ENCODE data around the gene ADA. TPM values are rescaled to one million over a fixed set of nuclear protein-coding genes. Genes with fewer than 3 reads are reported as not detected.

The ADA gene
- total and polyA plus RNA-seq, 9 donors, result 4.0 to 9.1 (median 6.2) TPM

DNA sequence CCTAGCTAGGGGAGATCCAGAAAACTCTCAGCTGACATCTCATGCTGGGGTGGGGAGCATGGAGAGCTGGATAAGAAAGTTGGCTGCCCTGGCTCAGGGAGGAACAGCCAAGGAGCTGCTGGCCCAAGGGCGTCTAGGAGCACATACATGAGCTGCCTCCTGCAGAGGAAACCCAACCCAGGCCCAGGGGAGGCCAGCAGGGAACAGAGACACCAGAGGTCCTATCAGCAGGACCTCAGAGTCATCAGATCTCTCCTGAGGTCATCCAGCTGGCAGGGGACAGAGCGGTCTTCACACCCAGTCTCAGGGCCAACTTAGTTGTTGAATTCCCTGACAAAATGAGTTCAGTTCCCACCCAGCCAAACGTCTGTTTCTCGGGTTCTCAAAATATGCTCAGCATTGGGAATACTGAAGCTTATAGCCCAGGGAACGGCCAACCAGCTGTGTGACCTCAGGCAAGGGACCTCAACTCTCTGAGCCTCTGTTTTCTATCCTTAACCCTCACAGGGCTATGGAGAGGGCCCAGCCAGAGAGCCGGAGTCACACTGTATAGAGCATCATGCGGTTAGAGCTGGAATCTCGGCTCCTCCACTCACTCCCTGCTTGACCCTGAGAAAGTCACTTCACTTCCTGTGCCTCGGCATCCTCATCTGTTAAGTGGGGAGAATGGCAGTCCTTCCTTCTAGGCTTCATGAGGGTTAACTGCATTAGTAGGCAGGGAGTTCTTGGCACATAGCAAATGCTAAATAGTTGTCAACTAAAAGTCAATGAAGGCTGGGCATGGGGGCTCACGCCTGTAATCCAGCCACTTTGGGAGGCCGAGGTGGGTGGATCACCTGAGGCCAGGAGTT is 13.8 kb downstream of the ADA start:
- H3K36me3 ChIP-seq (ENCODE audit: control insufficient read depth, insufficient read depth, low read length), result peaks cover 13% of the 10 kb centered on the region
- peaks cover 3% of the 10 kb centered on the region for H3K9me3 ChIP-seq (replicated peaks; ENCODE audit: control insufficient read depth, low read depth, low read length)
- DNase-seq, result peak; percentile 89
- no peak overlapping the region for H3K4me3 ChIP-seq (ENCODE audit: low read length)
- WGBS (ENCODE audit: insufficient coverage), result 31% methylated on average over 5 of the region's 11 CpGs
- peak overlapping the region; percentile 13 for H3K27ac ChIP-seq (ENCODE audit: low read length)
- peaks cover 23% of the 10 kb centered on the region for H3K4me1 ChIP-seq (ENCODE audit: control insufficient read depth, insufficient read depth, low read length)
- no peaks in the 10 kb centered on the region for H3K27me3 ChIP-seq (ENCODE audit: control insufficient read depth, insufficient read depth, low read length)

DNA sequence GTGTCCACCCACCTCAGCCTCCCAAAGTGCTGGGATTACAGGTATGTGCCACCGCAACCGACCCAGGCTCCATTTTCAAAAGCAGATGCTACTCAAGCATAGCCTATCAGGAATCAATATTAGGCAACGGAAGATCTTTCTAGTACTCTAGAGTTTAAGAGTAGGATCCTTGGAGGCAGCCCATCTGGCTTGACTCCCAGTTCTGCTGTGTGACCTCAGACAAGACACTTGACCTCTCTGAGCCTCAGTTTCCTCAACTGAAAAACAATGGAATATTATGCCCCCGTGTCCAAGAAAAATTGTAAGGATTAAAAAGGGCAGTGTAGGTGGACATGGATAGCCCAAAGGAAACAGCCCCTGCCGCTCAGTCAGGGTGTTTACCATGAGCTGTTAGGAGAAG is 14.5 kb downstream of the ADA start:
- Histone ChIP-seq H3K4me3 (ENCODE audit: low read length) (no peak overlapping the region), H3K27me3 (ENCODE audit: control insufficient read depth, insufficient read depth, low read length) (no peaks in the 10 kb centered on the region), H3K27ac (ENCODE audit: low read length) (no peak overlapping the region), H3K4me1 (ENCODE audit: control insufficient read depth, insufficient read depth, low read length) (peaks cover 20% of the 10 kb centered on the region), H3K36me3 (ENCODE audit: control insufficient read depth, insufficient read depth, low read length) (peaks cover 13% of the 10 kb centered on the region), H3K9me3 (replicated peaks; ENCODE audit: control insufficient read depth, low read depth, low read length) (peaks cover 3% of the 10 kb centered on the region)
- DNase-seq, result no peak
- WGBS (ENCODE audit: insufficient coverage), result 75% methylated on average over 1 of the region's 5 CpGs

DNA sequence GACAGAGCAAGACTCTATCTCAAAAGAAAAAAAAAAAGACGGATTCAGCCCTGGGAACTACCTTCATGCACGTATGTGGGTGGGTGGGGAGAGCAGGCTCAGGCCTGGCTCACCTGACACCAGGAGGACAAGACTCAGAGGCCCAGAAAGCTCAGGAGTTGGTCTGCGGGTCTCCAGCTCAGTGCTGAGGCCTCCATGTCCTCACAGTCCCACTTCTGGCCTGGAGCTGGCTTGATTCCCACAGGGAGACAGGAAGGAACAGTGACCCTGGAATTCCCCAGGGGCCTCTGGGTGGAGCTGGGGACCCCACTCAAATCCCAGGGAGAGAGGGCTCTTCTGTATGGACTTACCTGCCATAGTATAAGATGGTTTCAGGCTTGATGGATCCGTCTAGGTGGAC is 15.6 kb downstream of the ADA start:
- 71% methylated on average over 3 of the region's 4 CpGs for WGBS (ENCODE audit: insufficient coverage)
- Histone ChIP-seq H3K9me3 (replicated peaks; ENCODE audit: control insufficient read depth, low read depth, low read length) (peaks cover 3% of the 10 kb centered on the region), H3K27ac (ENCODE audit: low read length) (no peak overlapping the region), H3K4me3 (ENCODE audit: low read length) (no peak overlapping the region), H3K4me1 (ENCODE audit: control insufficient read depth, insufficient read depth, low read length) (peaks cover 19% of the 10 kb centered on the region), H3K27me3 (ENCODE audit: control insufficient read depth, insufficient read depth, low read length) (no peaks in the 10 kb centered on the region), H3K36me3 (ENCODE audit: control insufficient read depth, insufficient read depth, low read length) (peaks cover 13% of the 10 kb centered on the region)
- no peak for DNase-seq

DNA sequence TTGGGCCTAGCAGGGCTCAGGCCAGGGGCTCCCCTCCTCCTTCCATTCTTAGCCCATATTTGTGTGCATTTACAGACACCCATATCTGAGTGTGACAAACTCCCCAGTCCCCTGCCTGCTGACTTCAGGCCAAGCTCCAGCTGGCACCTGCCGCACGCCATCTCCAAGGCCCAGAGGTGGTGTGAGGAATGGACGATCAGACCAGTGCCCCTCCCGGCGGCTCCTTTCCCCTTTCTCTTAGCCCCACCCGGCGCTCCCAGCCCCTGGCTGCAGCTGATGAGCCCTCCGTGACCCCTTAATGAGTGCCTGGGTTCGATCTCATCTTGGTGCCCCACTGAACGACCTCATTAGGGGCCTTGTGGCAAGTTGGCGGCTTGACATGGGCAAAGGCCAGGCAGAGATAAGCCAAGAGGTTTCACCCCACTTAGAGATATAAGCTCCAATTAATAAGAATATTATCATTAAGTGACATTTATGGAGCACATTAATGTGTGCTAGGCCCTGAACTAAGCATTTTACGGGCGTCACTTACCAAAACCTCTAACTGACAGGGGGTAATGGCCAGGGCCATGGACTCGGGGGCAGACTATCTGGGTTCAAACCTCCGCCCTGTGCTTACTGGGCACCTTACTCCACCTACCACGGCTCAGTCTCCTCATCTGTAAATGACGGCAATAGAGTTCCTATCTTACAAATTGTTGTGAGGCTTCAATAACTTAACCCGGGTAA is 17.5 kb downstream of the ADA start:
- WGBS (ENCODE audit: insufficient coverage), result 71% methylated on average over 6 of the region's 18 CpGs
- no peaks in the 10 kb centered on the region for H3K27me3 ChIP-seq (ENCODE audit: control insufficient read depth, insufficient read depth, low read length)
- DNase-seq, result no peak
- peaks cover 19% of the 10 kb centered on the region for H3K4me1 ChIP-seq (ENCODE audit: control insufficient read depth, insufficient read depth, low read length)
- H3K9me3 ChIP-seq (replicated peaks; ENCODE audit: control insufficient read depth, low read depth, low read length), result no peaks in the 10 kb centered on the region
- no peak overlapping the region for H3K27ac ChIP-seq (ENCODE audit: low read length)
- H3K4me3 ChIP-seq (ENCODE audit: low read length), result no peak overlapping the region
- peaks cover 13% of the 10 kb centered on the region for H3K36me3 ChIP-seq (ENCODE audit: control insufficient read depth, insufficient read depth, low read length)

DNA sequence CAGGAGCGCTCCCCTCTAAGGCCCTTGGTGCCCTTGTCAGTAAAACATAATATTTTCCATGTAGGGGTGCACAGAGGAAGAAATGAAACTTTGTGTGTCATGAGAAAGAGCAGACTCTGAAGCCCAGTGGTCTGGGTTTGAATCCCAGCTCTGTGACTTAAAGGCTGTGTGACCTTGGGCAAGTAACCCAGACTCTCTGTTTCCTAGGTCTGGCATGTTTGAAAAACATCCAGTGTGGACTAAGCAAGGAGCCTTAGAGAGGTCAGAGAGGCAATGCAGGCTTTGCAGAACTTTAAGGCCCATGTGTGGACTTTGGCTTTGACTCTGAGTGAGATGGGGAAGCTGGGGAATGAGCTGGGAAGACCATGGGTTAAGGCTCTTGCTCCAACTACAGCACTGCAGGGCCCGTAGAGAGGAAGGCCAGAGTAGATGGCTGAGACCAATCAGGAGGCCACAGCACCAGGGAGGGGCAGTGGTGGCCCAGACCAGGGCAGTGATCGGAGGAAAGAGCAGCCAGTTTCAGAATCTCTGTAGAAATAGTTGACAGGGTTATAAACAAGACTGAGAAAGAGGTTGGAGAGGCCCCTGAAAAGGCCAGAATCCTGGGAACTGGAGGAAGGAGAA is 18.2 kb downstream of the ADA start:
- WGBS (ENCODE audit: insufficient coverage), result 32% methylated on average over 2 of the region's 3 CpGs
- Histone ChIP-seq H3K4me1 (ENCODE audit: control insufficient read depth, insufficient read depth, low read length) (peaks cover 19% of the 10 kb centered on the region), H3K27ac (ENCODE audit: low read length) (no peak overlapping the region)

DNA sequence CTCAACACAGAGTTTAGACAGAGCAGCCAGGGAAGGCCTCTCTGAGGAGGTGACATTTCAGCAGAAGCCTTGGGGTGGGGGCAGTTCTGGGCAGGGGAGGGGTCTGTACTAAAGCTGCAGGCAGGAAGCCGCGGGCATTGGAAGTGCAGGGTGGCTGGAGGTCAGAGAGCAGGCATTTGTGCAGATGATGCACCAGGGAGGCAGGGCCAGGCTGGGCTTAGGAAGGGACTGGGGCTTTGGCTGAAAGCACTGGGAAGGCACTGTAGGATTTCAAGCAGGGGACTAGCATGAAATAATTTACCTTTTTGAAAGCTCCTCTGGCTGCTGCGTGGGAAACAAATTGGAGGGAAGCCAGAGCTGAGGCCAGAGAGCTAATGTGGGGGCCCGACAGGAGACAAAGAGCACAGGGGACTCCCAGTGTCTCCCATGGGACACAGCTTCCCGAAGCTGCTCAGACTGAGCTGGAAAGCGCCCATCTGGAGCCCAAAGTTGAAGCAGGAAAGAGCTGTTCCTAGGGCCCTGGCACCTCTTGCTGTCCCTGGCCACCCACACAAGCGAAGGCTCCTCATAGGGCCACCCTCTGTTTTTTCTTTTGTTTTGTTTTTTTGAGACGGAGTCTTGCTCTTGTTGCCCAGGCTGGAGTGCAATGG is 19.3 kb downstream of the ADA start:
- H3K36me3 ChIP-seq (ENCODE audit: control insufficient read depth, insufficient read depth, low read length), result peaks cover 13% of the 10 kb centered on the region
- H3K27me3 ChIP-seq (ENCODE audit: control insufficient read depth, insufficient read depth, low read length), result no peaks in the 10 kb centered on the region
- H3K27ac ChIP-seq (ENCODE audit: low read length), result no peak overlapping the region
- WGBS (ENCODE audit: insufficient coverage), result 30% methylated on average over 6 of the region's 8 CpGs
- DNase-seq, result no peak
- H3K4me3 ChIP-seq (ENCODE audit: low read length), result no peak overlapping the region
- no peaks in the 10 kb centered on the region for H3K9me3 ChIP-seq (replicated peaks; ENCODE audit: control insufficient read depth, low read depth, low read length)
- peaks cover 11% of the 10 kb centered on the region for H3K4me1 ChIP-seq (ENCODE audit: control insufficient read depth, insufficient read depth, low read length)

More for the DNA sequence above, 18.2 kb downstream of the ADA start:
- no peaks in the 10 kb centered on the region for H3K27me3 ChIP-seq (ENCODE audit: control insufficient read depth, insufficient read depth, low read length)
- peaks cover 13% of the 10 kb centered on the region for H3K36me3 ChIP-seq (ENCODE audit: control insufficient read depth, insufficient read depth, low read length)
- H3K4me3 ChIP-seq (ENCODE audit: low read length), result no peak overlapping the region
- no peak for DNase-seq
- no peaks in the 10 kb centered on the region for H3K9me3 ChIP-seq (replicated peaks; ENCODE audit: control insufficient read depth, low read depth, low read length)

DNA sequence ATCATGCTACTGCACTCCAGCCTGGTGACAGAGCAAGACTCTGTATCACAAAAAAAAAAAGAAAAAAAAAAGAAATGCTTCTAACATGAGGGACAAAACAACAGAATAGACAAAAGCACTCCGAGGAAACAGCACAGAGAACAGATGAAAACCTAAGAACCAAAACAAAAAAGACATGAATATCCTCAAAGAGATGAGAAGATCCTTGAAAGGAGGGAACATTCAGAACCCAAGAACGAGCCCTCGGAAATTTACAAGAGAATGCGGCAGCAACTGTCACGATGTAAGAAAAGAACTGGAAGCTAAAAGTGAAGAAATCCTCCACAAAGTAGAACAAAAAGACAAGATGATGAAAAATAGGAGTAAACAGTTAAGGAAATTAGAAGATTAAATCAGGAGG is 21.2 kb downstream of the ADA start:
- Histone ChIP-seq H3K4me1 (ENCODE audit: control insufficient read depth, insufficient read depth, low read length) (peaks cover 11% of the 10 kb centered on the region), H3K36me3 (ENCODE audit: control insufficient read depth, insufficient read depth, low read length) (peaks cover 11% of the 10 kb centered on the region), H3K4me3 (ENCODE audit: low read length) (no peak overlapping the region), H3K27ac (ENCODE audit: low read length) (no peak overlapping the region), H3K9me3 (replicated peaks; ENCODE audit: control insufficient read depth, low read depth, low read length) (no peaks in the 10 kb centered on the region), H3K27me3 (ENCODE audit: control insufficient read depth, insufficient read depth, low read length) (no peaks in the 10 kb centered on the region)
- DNase-seq, result no peak
- no CpG with 5 or more reads among the region's 5 CpGs for WGBS (ENCODE audit: insufficient coverage)

DNA sequence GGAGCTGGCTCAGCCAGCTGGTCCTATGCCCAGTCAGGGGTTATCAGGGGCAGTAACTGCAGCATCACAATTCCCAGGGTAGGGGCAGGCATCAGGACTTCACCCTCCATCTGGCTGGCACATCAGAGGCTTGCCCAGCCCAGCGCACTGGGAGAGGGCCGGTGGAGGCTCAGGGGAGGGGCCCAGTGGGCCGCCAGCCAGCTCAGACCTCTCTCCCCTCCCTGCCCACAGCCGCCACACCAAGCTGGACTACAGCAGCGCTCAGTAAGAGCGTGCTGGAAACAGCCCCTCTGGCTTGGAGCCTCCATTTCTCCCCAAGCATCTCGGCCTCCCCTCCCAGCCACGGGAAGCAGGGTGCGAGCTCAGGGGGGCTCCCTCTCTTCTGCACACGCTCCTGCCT is 22.0 kb downstream of the ADA start:
- H3K27me3 ChIP-seq (ENCODE audit: control insufficient read depth, insufficient read depth, low read length), result no peaks in the 10 kb centered on the region
- no peaks in the 10 kb centered on the region for H3K9me3 ChIP-seq (replicated peaks; ENCODE audit: control insufficient read depth, low read depth, low read length)
- H3K36me3 ChIP-seq (ENCODE audit: control insufficient read depth, insufficient read depth, low read length), result peaks cover 3% of the 10 kb centered on the region
- WGBS (ENCODE audit: insufficient coverage), result 70% methylated on average over 9 of the region's 10 CpGs
- H3K4me1 ChIP-seq (ENCODE audit: control insufficient read depth, insufficient read depth, low read length), result peaks cover 11% of the 10 kb centered on the region
- DNase-seq, result no peak
- no peak overlapping the region for H3K27ac ChIP-seq (ENCODE audit: low read length)
- H3K4me3 ChIP-seq (ENCODE audit: low read length), result no peak overlapping the region

DNA sequence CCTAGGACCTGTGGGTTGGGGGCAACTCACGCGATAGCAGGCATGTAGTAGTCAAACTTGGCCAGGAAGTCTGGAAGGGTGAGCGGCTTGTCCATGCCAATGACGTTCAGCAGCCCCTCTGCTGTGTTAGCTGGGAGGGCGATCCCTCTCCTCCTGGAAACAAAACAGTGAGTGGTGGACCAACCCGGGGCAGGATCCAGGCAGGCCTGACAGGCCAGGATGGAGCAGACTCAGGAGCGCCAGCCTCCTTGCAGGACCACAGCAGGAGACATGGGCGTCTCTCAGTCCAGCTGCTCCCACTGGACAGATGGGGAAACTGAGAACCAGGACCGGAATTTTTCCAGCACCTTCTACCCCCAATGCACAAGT is 22.5 kb downstream of the ADA start:
- Histone ChIP-seq H3K36me3 (ENCODE audit: control insufficient read depth, insufficient read depth, low read length) (no peaks in the 10 kb centered on the region), H3K9me3 (replicated peaks; ENCODE audit: control insufficient read depth, low read depth, low read length) (no peaks in the 10 kb centered on the region), H3K27ac (ENCODE audit: low read length) (no peak overlapping the region), H3K4me1 (ENCODE audit: control insufficient read depth, insufficient read depth, low read length) (peaks cover 11% of the 10 kb centered on the region), H3K27me3 (ENCODE audit: control insufficient read depth, insufficient read depth, low read length) (no peaks in the 10 kb centered on the region), H3K4me3 (ENCODE audit: low read length) (no peak overlapping the region)
- 90% methylated on average over 7 of the region's 9 CpGs for WGBS (ENCODE audit: insufficient coverage)
- no peak for DNase-seq
